Activated T-cell treated with anti-CD3 and anti-CD28 coated beads, Interleukin-2, amount 50 U/mL, for 1 hour (primary cell): ENCODE results near the gene PPP1R1B.

Experiments used
- DNase-seq: peaks from one replicate; pipeline ENCODE4 v3.0.0-alpha.2; 2020

PPP1R1B gene

GRCh38 chr17:39670746-39671145, 44.0 kb downstream of the PPP1R1B start:
- no peak for DNase-seq

GRCh38 chr17:39671651-39672521, 45.1 kb downstream of the PPP1R1B start:
- DNase-seq, result no peak

- DNase-seq, result no peak
These were observed 46.0 kb downstream of the PPP1R1B start for GRCh38 chr17:39672522-39673334.

- DNase-seq, result no peak
These were observed 46.8 kb downstream of the PPP1R1B start for GRCh38 chr17:39673335-39674081.

GRCh38 chr17:39674179-39674578, 47.4 kb downstream of the PPP1R1B start:
- DNase-seq, result no peak

- DNase-seq, result no peak
These were observed 48.1 kb downstream of the PPP1R1B start for GRCh38 chr17:39674702-39675389.

GRCh38 chr17:39675390-39676082, 48.8 kb downstream of the PPP1R1B start:
- DNase-seq, result no peak

- no peak for DNase-seq
These were observed 49.6 kb downstream of the PPP1R1B start for GRCh38 chr17:39676198-39676819.

- DNase-seq, result no peak
These were observed 50.3 kb downstream of the PPP1R1B start for GRCh38 chr17:39677072-39677471.

GRCh38 chr17:39677542-39678339, 51.0 kb downstream of the PPP1R1B start:
- DNase-seq, result no peak

GRCh38 chr17:39678340-39679116, 51.8 kb downstream of the PPP1R1B start:
- DNase-seq, result no peak

GRCh38 chr17:39679521-39680192, 52.9 kb downstream of the PPP1R1B start:
- peak; percentile 46 for DNase-seq

- no peak for DNase-seq
These were observed 56.7 kb downstream of the PPP1R1B start for GRCh38 chr17:39683295-39683939.

GRCh38 chr17:39684369-39685192, 57.8 kb downstream of the PPP1R1B start:
- no peak for DNase-seq
